HG03064 (cell line): ENCODE measurements around the gene GRK7.
A peak's percentile ranks its signal among the peaks of the same experiment; 100 is the strongest.
"Not testable (repeated sequence)": the region's sequence is repeated elsewhere in the genome, so short reads cannot be mapped to it uniquely, and the experiment has no call there.

Experiments used
- ATAC-seq: cut with Tn5 transposase; IDR thresholded peaks from one replicate; pipeline ENCODE4 v1.9.1; 2021; ENCODE audit warnings: low read depth; ENCODE audit not compliant: unreplicated experiment

GRK7 gene

GRCh38 chr3:141793476-141794260 is 30.5 kb downstream of the GRK7 start:
- no peak for ATAC-seq

GRCh38 chr3:141795276-141795675 is 32.1 kb downstream of the GRK7 start:
- no peak for ATAC-seq

- ATAC-seq: no peak
These were observed 32.5 kb downstream of the GRK7 start for GRCh38 chr3:141795741-141796080.

GRCh38 chr3:141796081-141796888 is 33.1 kb downstream of the GRK7 start:
- ATAC-seq: peak; percentile 94

- ATAC-seq: peak; percentile 25
These were observed 33.9 kb downstream of the GRK7 start for GRCh38 chr3:141796889-141797781.

- no peak for ATAC-seq
These were observed 34.7 kb downstream of the GRK7 start for GRCh38 chr3:141797819-141798447.

- no peak for ATAC-seq
These were observed 35.2 kb downstream of the GRK7 start for GRCh38 chr3:141798448-141798845.

GRCh38 chr3:141802316-141803077 is 39.3 kb downstream of the GRK7 start:
- ATAC-seq: no peak

- ATAC-seq: not testable (repeated sequence)
These were observed 40.3 kb downstream of the GRK7 start for GRCh38 chr3:141803538-141803937.

- no peak for ATAC-seq
These were observed 41.2 kb downstream of the GRK7 start for GRCh38 chr3:141804447-141804777.

- no peak for ATAC-seq
These were observed 41.8 kb downstream of the GRK7 start for GRCh38 chr3:141804778-141805639.

- no peak for ATAC-seq
These were observed 44.2 kb downstream of the GRK7 start for GRCh38 chr3:141807277-141808033.

- no peak for ATAC-seq
These were observed 45.4 kb downstream of the GRK7 start for GRCh38 chr3:141808586-141808985.

GRCh38 chr3:141810161-141810560 is 47.0 kb downstream of the GRK7 start:
- no peak for ATAC-seq

- no peak for ATAC-seq
These were observed 48.1 kb downstream of the GRK7 start for GRCh38 chr3:141811348-141811747.

GRCh38 chr3:141812084-141812483 is 48.9 kb downstream of the GRK7 start:
- ATAC-seq: no peak

GRCh38 chr3:141812586-141812985 is 49.4 kb downstream of the GRK7 start:
- ATAC-seq: no peak
